NCI-H1092 treated with DMSO at 0.1 percent for 48 hours (cell line): ENCODE results near the gene CACNA1C.
"Not testable (repeated sequence)": the region's sequence is repeated elsewhere in the genome, so short reads cannot be mapped to it uniquely, and the experiment has no call there.

Source experiments
- DNase-seq: peaks from one replicate; lab custom pipeline; 2025; lab: John Stamatoyannopoulos, UW

Gene CACNA1C

GRCh38 chr12:2690348-2691005, 637.7 kb downstream of the CACNA1C start:
- no peak for DNase-seq

GRCh38 chr12:2691006-2691344, 638.2 kb downstream of the CACNA1C start:
- peak; percentile 85 for DNase-seq

GRCh38 chr12:2691345-2692071, 638.7 kb downstream of the CACNA1C start:
- peak; percentile 63 for DNase-seq

- no peak for DNase-seq
Observed at GRCh38 chr12:2692080-2692479, 639.3 kb downstream of the CACNA1C start.

- DNase-seq, result no peak
Observed at GRCh38 chr12:2693244-2693860, 640.6 kb downstream of the CACNA1C start.

- DNase-seq, result no peak
Observed at GRCh38 chr12:2693980-2694610, 641.3 kb downstream of the CACNA1C start.

GRCh38 chr12:2696136-2696535, 643.3 kb downstream of the CACNA1C start:
- DNase-seq, result no peak

- DNase-seq, result no peak
Observed at GRCh38 chr12:2697057-2697800, 644.4 kb downstream of the CACNA1C start.

- no peak for DNase-seq
Observed at GRCh38 chr12:2698566-2698965, 645.8 kb downstream of the CACNA1C start.

- DNase-seq, result no peak
Observed at GRCh38 chr12:2710701-2711100, 657.9 kb downstream of the CACNA1C start.

GRCh38 chr12:2719392-2719791, 666.6 kb downstream of the CACNA1C start:
- DNase-seq, result no peak

GRCh38 chr12:2722806-2723205, 670.0 kb downstream of the CACNA1C start:
- DNase-seq, result no peak

- DNase-seq, result no peak
Observed at GRCh38 chr12:2732290-2732689, 679.5 kb downstream of the CACNA1C start.

GRCh38 chr12:2733493-2734355, 680.9 kb downstream of the CACNA1C start:
- no peak for DNase-seq

GRCh38 chr12:2735432-2735831, 682.6 kb downstream of the CACNA1C start:
- DNase-seq, result no peak

GRCh38 chr12:2737656-2738241, 685.0 kb downstream of the CACNA1C start:
- DNase-seq, result no peak

- no peak for DNase-seq
Observed at GRCh38 chr12:2739069-2739468, 686.3 kb downstream of the CACNA1C start.

GRCh38 chr12:2739832-2740641, 687.2 kb downstream of the CACNA1C start:
- peak; percentile 9 for DNase-seq

GRCh38 chr12:2742037-2742436, 689.2 kb downstream of the CACNA1C start:
- DNase-seq, result not testable (repeated sequence)

- DNase-seq, result no peak
Observed at GRCh38 chr12:2743478-2743877, 690.7 kb downstream of the CACNA1C start.
